GM12878 (cell line): ENCODE results near the gene PRKCQ. TPM values are rescaled to one million over a fixed set of nuclear protein-coding genes. Genes with fewer than 3 reads are reported as not detected.

Source experiments
- ATAC-seq: fragments of 200-7000 bp; cut with Tn5 transposase; 3 replicates; pipeline ENCODE4 v1.9.1; 2020; ENCODE audit warnings: mild to moderate bottlenecking, moderate library complexity
- BruUV-seq: library from RNA; stranded (reverse); fragments of 400-500 nt; replicated peaks from 2 replicates; lab custom pipeline; 2021; lab: Mats Ljungman, UMichigan
- CTCF ChIA-PET: fragments of 300-600 bp; sonication (Branson Sonifier 250); formaldehyde crosslinking; extraction: SDS; loops from one replicate; lab custom pipeline; 2021; ENCODE audit warnings: inconsistent platforms; lab: Yijun Ruan, JAX
- POLR2A ChIA-PET: fragments of 350-600 bp; formaldehyde crosslinking; extraction: SDS; loops from one replicate; lab custom pipeline; 2021; ENCODE audit warnings: inconsistent platforms; lab: Charles Lee
- RAD21 ChIA-PET: fragments of 300-600 bp; sonication (Branson Sonifier 250); formaldehyde crosslinking; loops from one replicate; lab custom pipeline; 2023; ENCODE audit warnings: antibody characterized with exemption; ENCODE audit not compliant: unreplicated experiment; lab: Charles Lee
- SMC1A ChIA-PET: fragments of 300-600 bp; sonication (Branson Sonifier 250); formaldehyde crosslinking; loops from one replicate; lab custom pipeline; 2023; ENCODE audit not compliant: unreplicated experiment, uncharacterized antibody; lab: Charles Lee
- DNase-seq: peaks from one replicate; pipeline ENCODE4 v3.0.0-alpha.2; 2011; ENCODE audit warnings: low read depth, low spot score
- FAIRE-seq: peaks from 3 replicates; lab custom pipeline; 2011; peaks lifted over from hg19 to GRCh38; lab: Jason Lieb, UNC
- H2AFZ ChIP-seq: 2 replicates; pipeline ENCODE4 v1.6.0; 2011; ENCODE audit warnings: low read depth, low read length, control low read depth; ENCODE audit not compliant: control insufficient read depth
- H3K27ac ChIP-seq: 2 replicates; pipeline ENCODE4 v1.5.1; 2011; ENCODE audit warnings: control low read depth; ENCODE audit not compliant: control insufficient read depth, insufficient read depth
- H3K27me3 ChIP-seq, 2 experiments: replicated peaks in 1 of 2; 2 replicates each; pipeline versions ENCODE4 v1.6.0 to v1.6.1; 2011; ENCODE audit warnings: low read length in 1 of 2; ENCODE audit not compliant: control insufficient read depth in 2 of 2, insufficient read depth in 2 of 2
- H3K36me3 ChIP-seq, 2 experiments: 2 replicates each; pipeline ENCODE4 v1.5.1; 2011; ENCODE audit warnings: low read length in 1 of 2; ENCODE audit not compliant: control insufficient read depth in 2 of 2, insufficient read depth in 2 of 2
- H3K4me1 ChIP-seq: 2 replicates; pipeline ENCODE4 v1.6.1; 2011; ENCODE audit warnings: mild to moderate bottlenecking, low read length, moderate library complexity, mixed read lengths; ENCODE audit not compliant: control insufficient read depth, insufficient read depth
- H3K4me2 ChIP-seq: 2 replicates; pipeline ENCODE4 v1.6.0; 2011; ENCODE audit warnings: control low read depth; ENCODE audit not compliant: control insufficient read depth, insufficient read depth
- H3K4me3 ChIP-seq: fragments of 200-600 bp; sonication (generic); 2 replicates; pipeline ENCODE4 v1.5.1; 2016
- H3K79me2 ChIP-seq: 2 replicates; pipeline ENCODE4 v1.6.0; 2011; ENCODE audit warnings: low read length; ENCODE audit not compliant: control insufficient read depth, insufficient read depth
- H3K9ac ChIP-seq: 2 replicates; pipeline ENCODE4 v1.8.0; 2011; ENCODE audit warnings: low read length, control low read depth, mixed read lengths; ENCODE audit not compliant: control insufficient read depth, insufficient read depth
- H3K9me3 ChIP-seq: replicated peaks from 3 replicates; pipeline ENCODE4 v1.5.1; 2011; ENCODE audit warnings: mild to moderate bottlenecking, low read length; ENCODE audit not compliant: control insufficient read depth, insufficient read depth
- H4K20me1 ChIP-seq: 2 replicates; pipeline ENCODE4 v1.6.0; 2011; ENCODE audit not compliant: control insufficient read depth, insufficient read depth
- IRF4 ChIP-seq: IDR thresholded peaks from 2 replicates; pipeline ENCODE4 v1.6.1; 2011; ENCODE audit warnings: low read depth, low read length
- MTA2 ChIP-seq: fragments of 450-650 bp; IDR thresholded peaks from 2 replicates; pipeline ENCODE4 v1.6.1; 2016; ENCODE audit warnings: low read depth, mild to moderate bottlenecking, moderate library complexity
- ZNF24 ChIP-seq: fragments of 450-650 bp; IDR thresholded peaks from 2 replicates; pipeline ENCODE4 v1.6.1; 2017; ENCODE audit warnings: antibody characterized with exemption, mild to moderate bottlenecking
- WGBS: methylation state at CpG from one replicate; pipeline ENCODE4 v1.1.6; 2016; ENCODE audit warnings: low lambda C conversion rate; ENCODE audit not compliant: insufficient replicate concordance, insufficient coverage; ENCODE audit errors: missing lambda C conversion rate; 5-methylcytosine and 5-hydroxymethylcytosine counted together
- in situ Hi-C: fragments of 300-500 bp; cut with MboI; formaldehyde crosslinking; loops from 9 replicates; pipeline ENCODE4 v1.14.3; 2018; ENCODE audit warnings: mixed read lengths
- intact Hi-C: fragments of 100-400 bp; cut with micrococcal nuclease; formaldehyde crosslinking; loops from one replicate; pipeline ENCODE4 v1.14.2; 2022; ENCODE audit not compliant: unreplicated experiment
- polyA plus RNA-seq, 11 experiments: library from polyadenylated mRNA; depleted of rRNA in 4 of 11; unstranded in 6 of 11; stranded (reverse) in 5 of 11; fragments of >200 nt; fragmentation: Nextera tagmentation in 4 of 11; fragmentation: Illumina TruSeq in 1 of 11; extraction: Ambion mirVana in 4 of 11; extraction: Trizol in 1 of 11; gene quantifications; 1 replicate in 1 of 11; 2 replicates in 10 of 11; pipeline versions ENCODE4 v1.2.1 to v1.2.3, GENCODE V29; 2011 to 2016; ENCODE audit warnings: inconsistent platforms in 2 of 11, missing spikeins in 2 of 11, low read depth in 1 of 11
- total RNA-seq, 4 experiments: library from RNA; depleted of rRNA in 3 of 4; stranded (reverse); fragments of >200 nt in 3 of 4; fragmentation: Illumina TruSeq in 1 of 4; extraction: Trizol in 1 of 4; gene quantifications; 2 replicates each; pipeline versions ENCODE4 v1.2.1 to v1.2.3, GENCODE V29; 2013 to 2021
- TF ChIP-seq, protein P1 (sequence below): fragments of 450-650 bp; formaldehyde crosslinking; IDR thresholded peaks from 2 replicates; pipeline ENCODE4 v1.4.0; 2022; ENCODE audit warnings: mild to moderate bottlenecking, moderate library complexity
- TF ChIP-seq, protein P2 (sequence below): fragments of 150-350 bp; IDR thresholded peaks from 2 replicates; pipeline ENCODE4 v1.6.1; 2014; ENCODE audit warnings: mild to moderate bottlenecking, low read depth, low read length
- TF ChIP-seq, protein P3 (sequence below): IDR thresholded peaks from 2 replicates; pipeline ENCODE4 v1.6.1; 2012; ENCODE audit warnings: mild to moderate bottlenecking, low read depth, low read length

Gene PRKCQ
- total and polyA plus RNA-seq, 10 of the 15 experiments (the other 5 are each of a cell fraction or from before 2014, with no cell fraction given) = 0.26 to 8.9 (median 0.98) TPM

DNA sequence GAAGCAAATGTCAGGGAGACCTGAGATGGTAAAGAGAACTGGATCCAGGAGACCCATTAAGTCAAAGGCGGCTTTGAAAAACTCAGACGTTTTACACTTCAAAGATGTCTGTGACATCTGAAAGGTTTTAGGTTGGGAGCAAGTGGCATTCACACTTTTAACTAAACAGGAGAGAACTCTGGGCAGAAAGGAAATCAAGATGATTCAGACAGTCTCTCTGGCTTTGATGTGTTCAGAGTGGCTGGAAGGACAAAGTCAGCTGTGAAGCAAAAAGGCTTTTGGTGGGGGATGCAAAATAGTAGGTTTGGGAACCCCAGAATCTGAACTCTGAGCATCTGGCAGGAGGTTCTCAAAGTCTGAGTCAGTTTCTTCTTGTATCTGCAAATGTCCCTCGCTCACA is 66.6 kb downstream of the PRKCQ start:
- CTCF ChIA-PET = interaction anchor here (1.6 kb wide), 1 partner anchor 24 kb away, joined by 3 read pairs; no protein-coding TSS in a partner anchor
- no peak overlapping the region for H3K27ac ChIP-seq
- H3K36me3 ChIP-seq = no peaks in the 10 kb centered on the region
- ATAC-seq (no peak), DNase-seq (no peak), FAIRE-seq (no peak)
- TF ChIP-seq MTA2 (no peak), ZNF24 (no peak), IRF4 (no peak)
- TF ChIP-seq, protein P1, sequence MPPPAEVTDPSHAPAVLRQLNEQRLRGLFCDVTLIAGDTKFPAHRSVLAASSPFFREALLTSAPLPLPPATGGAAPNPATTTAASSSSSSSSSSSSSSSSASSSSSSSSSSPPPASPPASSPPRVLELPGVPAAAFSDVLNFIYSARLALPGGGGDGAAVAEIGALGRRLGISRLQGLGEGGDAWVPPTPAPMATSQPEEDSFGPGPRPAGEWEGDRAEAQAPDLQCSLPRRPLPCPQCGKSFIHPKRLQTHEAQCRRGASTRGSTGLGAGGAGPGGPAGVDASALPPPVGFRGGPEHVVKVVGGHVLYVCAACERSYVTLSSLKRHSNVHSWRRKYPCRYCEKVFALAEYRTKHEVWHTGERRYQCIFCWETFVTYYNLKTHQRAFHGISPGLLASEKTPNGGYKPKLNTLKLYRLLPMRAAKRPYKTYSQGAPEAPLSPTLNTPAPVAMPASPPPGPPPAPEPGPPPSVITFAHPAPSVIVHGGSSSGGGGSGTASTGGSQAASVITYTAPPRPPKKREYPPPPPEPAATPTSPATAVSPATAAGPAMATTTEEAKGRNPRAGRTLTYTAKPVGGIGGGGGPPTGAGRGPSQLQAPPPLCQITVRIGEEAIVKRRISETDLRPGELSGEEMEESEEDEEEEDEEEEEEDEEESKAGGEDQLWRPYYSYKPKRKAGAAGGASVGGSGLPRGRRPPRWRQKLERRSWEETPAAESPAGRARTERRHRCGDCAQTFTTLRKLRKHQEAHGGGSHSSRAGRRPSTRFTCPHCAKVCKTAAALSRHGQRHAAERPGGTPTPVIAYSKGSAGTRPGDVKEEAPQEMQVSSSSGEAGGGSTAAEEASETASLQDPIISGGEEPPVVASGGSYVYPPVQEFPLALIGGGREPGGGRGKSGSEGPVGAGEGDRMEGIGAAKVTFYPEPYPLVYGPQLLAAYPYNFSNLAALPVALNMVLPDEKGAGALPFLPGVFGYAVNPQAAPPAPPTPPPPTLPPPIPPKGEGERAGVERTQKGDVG = no peak
- TF ChIP-seq, protein P2, sequence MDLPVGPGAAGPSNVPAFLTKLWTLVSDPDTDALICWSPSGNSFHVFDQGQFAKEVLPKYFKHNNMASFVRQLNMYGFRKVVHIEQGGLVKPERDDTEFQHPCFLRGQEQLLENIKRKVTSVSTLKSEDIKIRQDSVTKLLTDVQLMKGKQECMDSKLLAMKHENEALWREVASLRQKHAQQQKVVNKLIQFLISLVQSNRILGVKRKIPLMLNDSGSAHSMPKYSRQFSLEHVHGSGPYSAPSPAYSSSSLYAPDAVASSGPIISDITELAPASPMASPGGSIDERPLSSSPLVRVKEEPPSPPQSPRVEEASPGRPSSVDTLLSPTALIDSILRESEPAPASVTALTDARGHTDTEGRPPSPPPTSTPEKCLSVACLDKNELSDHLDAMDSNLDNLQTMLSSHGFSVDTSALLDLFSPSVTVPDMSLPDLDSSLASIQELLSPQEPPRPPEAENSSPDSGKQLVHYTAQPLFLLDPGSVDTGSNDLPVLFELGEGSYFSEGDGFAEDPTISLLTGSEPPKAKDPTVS = no peak
- TF ChIP-seq, protein P3, sequence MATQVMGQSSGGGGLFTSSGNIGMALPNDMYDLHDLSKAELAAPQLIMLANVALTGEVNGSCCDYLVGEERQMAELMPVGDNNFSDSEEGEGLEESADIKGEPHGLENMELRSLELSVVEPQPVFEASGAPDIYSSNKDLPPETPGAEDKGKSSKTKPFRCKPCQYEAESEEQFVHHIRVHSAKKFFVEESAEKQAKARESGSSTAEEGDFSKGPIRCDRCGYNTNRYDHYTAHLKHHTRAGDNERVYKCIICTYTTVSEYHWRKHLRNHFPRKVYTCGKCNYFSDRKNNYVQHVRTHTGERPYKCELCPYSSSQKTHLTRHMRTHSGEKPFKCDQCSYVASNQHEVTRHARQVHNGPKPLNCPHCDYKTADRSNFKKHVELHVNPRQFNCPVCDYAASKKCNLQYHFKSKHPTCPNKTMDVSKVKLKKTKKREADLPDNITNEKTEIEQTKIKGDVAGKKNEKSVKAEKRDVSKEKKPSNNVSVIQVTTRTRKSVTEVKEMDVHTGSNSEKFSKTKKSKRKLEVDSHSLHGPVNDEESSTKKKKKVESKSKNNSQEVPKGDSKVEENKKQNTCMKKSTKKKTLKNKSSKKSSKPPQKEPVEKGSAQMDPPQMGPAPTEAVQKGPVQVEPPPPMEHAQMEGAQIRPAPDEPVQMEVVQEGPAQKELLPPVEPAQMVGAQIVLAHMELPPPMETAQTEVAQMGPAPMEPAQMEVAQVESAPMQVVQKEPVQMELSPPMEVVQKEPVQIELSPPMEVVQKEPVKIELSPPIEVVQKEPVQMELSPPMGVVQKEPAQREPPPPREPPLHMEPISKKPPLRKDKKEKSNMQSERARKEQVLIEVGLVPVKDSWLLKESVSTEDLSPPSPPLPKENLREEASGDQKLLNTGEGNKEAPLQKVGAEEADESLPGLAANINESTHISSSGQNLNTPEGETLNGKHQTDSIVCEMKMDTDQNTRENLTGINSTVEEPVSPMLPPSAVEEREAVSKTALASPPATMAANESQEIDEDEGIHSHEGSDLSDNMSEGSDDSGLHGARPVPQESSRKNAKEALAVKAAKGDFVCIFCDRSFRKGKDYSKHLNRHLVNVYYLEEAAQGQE = no peak
- H3K4me3 ChIP-seq = no peak overlapping the region
- H3K79me2 ChIP-seq = no peaks in the 10 kb centered on the region
- POLR2A ChIA-PET = interaction anchor here (0.7 kb wide), 1 partner anchor 22 kb away, joined by 4 read pairs; no protein-coding TSS in a partner anchor
- SMC1A ChIA-PET = no interaction called here
- no peaks in the 10 kb centered on the region for H4K20me1 ChIP-seq
- no peak overlapping the region for H3K4me2 ChIP-seq
- H3K9ac ChIP-seq = no peak overlapping the region
- in situ Hi-C loops = no loop called here
- no TSS peak for BruUV-seq
- no peaks in the 10 kb centered on the region for H3K4me1 ChIP-seq
- WGBS = 19% methylated on average over 3 of the region's 3 CpGs
- H3K9me3 ChIP-seq = no peaks in the 10 kb centered on the region; the same call in 2 of the 3 replicates
- peaks cover 0 to 4% of the 10 kb centered on the region in 2 experiments; a peak in 1 of 4 replicates for H3K27me3 ChIP-seq
- intact Hi-C loops = no loop called here
- no peak overlapping the region for H2AFZ ChIP-seq
- RAD21 ChIA-PET = no interaction called here
